OCI-LY7 (cell line): Measurements from ENCODE around the gene PCDHGB6. TPM values are rescaled to one million over a fixed set of nuclear protein-coding genes. Genes with fewer than 3 reads are reported as not detected.
"Not testable (repeated sequence)": the region's sequence is repeated elsewhere in the genome, so short reads cannot be mapped to it uniquely, and the experiment has no call there.

Experiments
- BruUV-seq: library from RNA; stranded (reverse); fragments of 400-500 nt; replicated peaks from 2 replicates; lab custom pipeline; 2021; lab: Mats Ljungman, UMichigan
- CTCF ChIA-PET: fragments of 300-600 bp; sonication (Branson Sonifier 250); formaldehyde crosslinking; loops from one replicate; lab custom pipeline; 2022; ENCODE audit warnings: antibody characterized with exemption; ENCODE audit not compliant: unreplicated experiment; lab: Charles Lee
- POLR2A ChIA-PET: fragments of 300-600 bp; sonication (Branson Sonifier 250); formaldehyde crosslinking; loops from one replicate; lab custom pipeline; 2022; ENCODE audit warnings: antibody characterized with exemption; lab: Charles Lee
- DNase-seq: peaks from one replicate; pipeline ENCODE4 v3.0.0-alpha.2; 2015; ENCODE audit warnings: low spot score
- H2AFZ ChIP-seq: fragments of 200-600 bp; sonication (generic), shearing (Covaris generic); 2 replicates; pipeline ENCODE4 v1.6.1; 2014; ENCODE audit warnings: mild to moderate bottlenecking, antibody characterized with exemption, low read length, moderate library complexity
- H3K27ac ChIP-seq: fragments of 200-600 bp; sonication (generic); 2 replicates; pipeline ENCODE4 v1.5.1; 2014; ENCODE audit warnings: mixed run types, low read depth, mild to moderate bottlenecking, moderate library complexity, low read length, inconsistent platforms; ENCODE audit not compliant: poor library complexity, severe bottlenecking
- H3K36me3 ChIP-seq: fragments of 200-600 bp; sonication (generic); 2 replicates; pipeline ENCODE4 v1.6.1; 2014; ENCODE audit warnings: mild to moderate bottlenecking, antibody characterized with exemption, low read length, moderate library complexity, mixed read lengths; ENCODE audit not compliant: insufficient read depth
- H3K4me1 ChIP-seq: fragments of 200-600 bp; sonication (generic); 2 replicates; pipeline ENCODE4 v1.5.1; 2014; ENCODE audit warnings: mild to moderate bottlenecking, low read length; ENCODE audit not compliant: insufficient read depth, poor library complexity, severe bottlenecking
- H3K4me2 ChIP-seq: fragments of 200-600 bp; sonication (generic); 2 replicates; pipeline ENCODE4 v1.6.1; 2014; ENCODE audit warnings: mild to moderate bottlenecking, low read length
- H3K4me3 ChIP-seq: fragments of 200-600 bp; sonication (generic); 2 replicates; pipeline ENCODE4 v1.5.1; 2014; ENCODE audit warnings: mild to moderate bottlenecking, low read depth, low read length; ENCODE audit not compliant: poor library complexity, severe bottlenecking
- H3K79me2 ChIP-seq: fragments of 200-600 bp; sonication (generic); 2 replicates; pipeline ENCODE4 v1.6.1; 2016; ENCODE audit warnings: low read depth, mild to moderate bottlenecking, low read length, moderate library complexity, mixed read lengths; ENCODE audit not compliant: insufficient read depth
- H3K9me2 ChIP-seq: fragments of 200-600 bp; sonication (generic); 2 replicates; pipeline ENCODE4 v1.6.1; 2016; ENCODE audit warnings: mild to moderate bottlenecking, low read length, mixed read lengths; ENCODE audit not compliant: insufficient read depth
- H3K9me3 ChIP-seq: fragments of 200-600 bp; sonication (generic); 2 replicates; pipeline ENCODE4 v1.6.1; 2014; ENCODE audit warnings: mild to moderate bottlenecking, mixed run types, low read length, mixed read lengths
- H4K20me1 ChIP-seq: fragments of 200-600 bp; sonication (generic); 2 replicates; pipeline ENCODE4 v1.6.1; 2014; ENCODE audit warnings: mild to moderate bottlenecking, antibody characterized with exemption, low read length, moderate library complexity, mixed read lengths; ENCODE audit not compliant: insufficient read depth
- CTCF ChIP-seq: fragments of 200-600 bp; sonication (generic); conservative IDR thresholded peaks from 2 replicates; pipeline ENCODE4 v1.5.1; 2014; ENCODE audit warnings: mild to moderate bottlenecking, antibody characterized with exemption, low read length, moderate library complexity, mixed read lengths
- EZH2phosphoT487 ChIP-seq: fragments of 200-600 bp; sonication (generic); IDR thresholded peaks from 2 replicates; pipeline ENCODE4 v1.6.1; 2018; ENCODE audit warnings: low read depth, borderline replicate concordance, mild to moderate bottlenecking, mixed run types, antibody characterized with exemption, low read length, moderate library complexity, mixed read lengths
- intact Hi-C: fragments of 100-400 bp; cut with micrococcal nuclease; formaldehyde crosslinking; loops from one replicate; pipeline ENCODE4 v1.10.0; 2022; ENCODE audit not compliant: unreplicated experiment
- total RNA-seq, 2 experiments: library from RNA; depleted of rRNA in 1 of 2; stranded (reverse); fragments of >200 nt in 1 of 2; shearing (Covaris generic) in 1 of 2; gene quantifications; 2 replicates each; pipeline ENCODE4 v1.2.3, GENCODE V29; 2014 to 2022

PCDHGB6 gene
- total RNA-seq, 2 experiments from 2014 or later, result 4.5 to 4.7 TPM

GRCh38 chr5:141384471-141385267, 23.2 kb upstream of the PCDHGB6 start:
- no peaks in the 10 kb centered on the region for H4K20me1 ChIP-seq
- H3K36me3 ChIP-seq, result no peaks in the 10 kb centered on the region
- H3K4me2 ChIP-seq, result no peak overlapping the region
- ChIA-PET CTCF (no interaction called here), POLR2A (no interaction called here)
- H3K9me3 ChIP-seq, result no peaks in the 10 kb centered on the region
- H3K4me3 ChIP-seq, result no peak overlapping the region
- intact Hi-C loops, result no loop called here
- BruUV-seq, result no TSS peak
- TF ChIP-seq EZH2phosphoT487 (no peak), CTCF (no peak)
- H3K9me2 ChIP-seq, result no peaks in the 10 kb centered on the region
- H2AFZ ChIP-seq, result no peak overlapping the region
- no peaks in the 10 kb centered on the region for H3K4me1 ChIP-seq
- DNase-seq, result no peak
- H3K27ac ChIP-seq, result no peak overlapping the region
- H3K79me2 ChIP-seq, result no peaks in the 10 kb centered on the region

GRCh38 chr5:141387557-141388311, 20.1 kb upstream of the PCDHGB6 start, which contains the start of gene PCDHGB4:
Gene PCDHGB4, plus strand, starts transcription at chr5:141387698. Its CDS starts 187 bp downstream, at chr5:141387885.
- H3K27ac ChIP-seq, BruUV-seq, H3K9me2 ChIP-seq, CTCF ChIA-PET, H2AFZ ChIP-seq, H4K20me1 ChIP-seq, H3K79me2 ChIP-seq, H3K36me3 ChIP-seq, H3K9me3 ChIP-seq, H3K4me1 ChIP-seq: not testable (repeated sequence)
- peak; percentile 75 for TF ChIP-seq CTCF
- Histone ChIP-seq H3K4me3 (peak within 1 kb of the TSS; percentile 61), H3K4me2 (peak within 1 kb of the TSS; percentile 31; the same call in 1 of the 2 replicates)
- POLR2A ChIA-PET, result interaction anchor here (0.6 to 1.4 kb wide), 2 partner anchors 9 to 119 kb away, joined by 3 to 4 read pairs; no protein-coding TSS in a partner anchor
- intact Hi-C loops, result loop anchor here (1.0 kb wide), 1 partner anchor 25 kb away; the partner anchor contains the start of gene PCDHGA10
- peak; percentile 58 for DNase-seq
